H9 (cell line): ENCODE results near the gene UTP4. TPM values are rescaled to one million over a fixed set of nuclear protein-coding genes. Genes with fewer than 3 reads are reported as not detected.

Source experiments
- DNase-seq: peaks from one replicate; pipeline ENCODE4 v3.0.0-alpha.2; 2017
- H2AFZ ChIP-seq: one replicate; pipeline ENCODE4 v1.6.1; 2013; ENCODE audit warnings: mild to moderate bottlenecking, low read length, control low read depth, moderate library complexity
- H2AK5ac ChIP-seq: 2 replicates; pipeline ENCODE4 v1.6.1; 2013; ENCODE audit warnings: low read length, control low read depth, mixed read lengths; ENCODE audit not compliant: insufficient read length
- H2BK120ac ChIP-seq: one replicate; pipeline ENCODE4 v1.6.1; 2013; ENCODE audit warnings: low read depth, mild to moderate bottlenecking, low read length, control low read depth, inconsistent platforms; ENCODE audit not compliant: poor library complexity, severe bottlenecking
- H2BK12ac ChIP-seq: 2 replicates; pipeline ENCODE4 v1.6.1; 2013; ENCODE audit warnings: low read length, control low read depth, mixed read lengths, low read depth; ENCODE audit not compliant: insufficient read length
- H2BK15ac ChIP-seq: 2 replicates; pipeline ENCODE4 v1.6.1; 2013; ENCODE audit warnings: low read depth, low read length, control low read depth
- H2BK20ac ChIP-seq: one replicate; pipeline ENCODE4 v1.6.1; 2013; ENCODE audit warnings: low read depth, mild to moderate bottlenecking, low read length, control low read depth, inconsistent platforms; ENCODE audit not compliant: poor library complexity, severe bottlenecking
- H2BK5ac ChIP-seq: 2 replicates; pipeline ENCODE4 v1.6.1; 2013; ENCODE audit warnings: low read length, control low read depth, mixed read lengths; ENCODE audit not compliant: insufficient read length
- H3K14ac ChIP-seq: 2 replicates; pipeline ENCODE4 v1.6.1; 2013; ENCODE audit warnings: low read length, control low read depth; ENCODE audit not compliant: insufficient read depth
- H3K18ac ChIP-seq: 2 replicates; pipeline ENCODE4 v1.6.1; 2013; ENCODE audit warnings: low read depth, mild to moderate bottlenecking, mixed read lengths, low read length, control low read depth; ENCODE audit not compliant: insufficient read length
- H3K23ac ChIP-seq: 2 replicates; pipeline ENCODE4 v1.6.1; 2013; ENCODE audit warnings: low read length, control low read depth, mixed read lengths, low read depth; ENCODE audit not compliant: insufficient read length
- H3K23me2 ChIP-seq: 2 replicates; pipeline ENCODE4 v1.6.1; 2013; ENCODE audit warnings: low read depth, mild to moderate bottlenecking, mixed read lengths, low read length, control low read depth; ENCODE audit not compliant: insufficient read length, poor library complexity, severe bottlenecking
- H3K27ac ChIP-seq: 2 replicates; pipeline ENCODE4 v1.5.1; 2013; ENCODE audit warnings: low read length, control low read depth, mixed read lengths, low read depth; ENCODE audit not compliant: insufficient read length
- H3K27me3 ChIP-seq: 2 replicates; pipeline ENCODE4 v1.6.1; 2013; ENCODE audit warnings: low read length, control low read depth, inconsistent platforms; ENCODE audit not compliant: insufficient read depth
- H3K4ac ChIP-seq: 2 replicates; pipeline ENCODE4 v1.6.1; 2013; ENCODE audit warnings: low read depth, mild to moderate bottlenecking, control low read depth, inconsistent platforms, low read length, moderate library complexity
- H3K4me1 ChIP-seq: 2 replicates; pipeline ENCODE4 v1.6.1; 2013; ENCODE audit warnings: low read length, control low read depth, inconsistent platforms; ENCODE audit not compliant: insufficient read depth
- H3K4me2 ChIP-seq: 2 replicates; pipeline ENCODE4 v1.6.1; 2013; ENCODE audit warnings: low read length, control low read depth, mixed read lengths; ENCODE audit not compliant: insufficient read length, insufficient read depth
- H3K56ac ChIP-seq: 2 replicates; pipeline ENCODE4 v1.6.1; 2013; ENCODE audit warnings: low read depth, mild to moderate bottlenecking, mixed read lengths, low read length, control low read depth; ENCODE audit not compliant: insufficient read length
- H3K79me1 ChIP-seq: 2 replicates; pipeline ENCODE4 v1.6.1; 2013; ENCODE audit warnings: low read depth, mild to moderate bottlenecking, moderate library complexity, low read length, control low read depth, inconsistent platforms; ENCODE audit not compliant: insufficient read depth, poor library complexity, severe bottlenecking
- H3K79me2 ChIP-seq: 2 replicates; pipeline ENCODE4 v1.6.1; 2013; ENCODE audit warnings: low read length, control low read depth, inconsistent platforms; ENCODE audit not compliant: insufficient read depth
- H3K9ac ChIP-seq: 2 replicates; pipeline ENCODE4 v1.6.1; 2013; ENCODE audit warnings: low read length, control low read depth, mixed read lengths; ENCODE audit not compliant: insufficient read length; ENCODE audit errors: extremely low read depth
- H3K9me3 ChIP-seq: one replicate; pipeline ENCODE4 v1.6.1; 2013; ENCODE audit warnings: low read depth, low read length, inconsistent platforms; ENCODE audit not compliant: control insufficient read depth
- H3T11ph ChIP-seq: one replicate; pipeline ENCODE4 v1.6.1; 2013; ENCODE audit warnings: mild to moderate bottlenecking, low read length, control low read depth, inconsistent platforms
- H4K20me1 ChIP-seq: one replicate; pipeline ENCODE4 v1.6.1; 2013; ENCODE audit not compliant: control insufficient read depth, insufficient read length, insufficient read depth
- H4K5ac ChIP-seq: 2 replicates; pipeline ENCODE4 v1.6.1; 2013; ENCODE audit warnings: low read depth, mild to moderate bottlenecking, mixed read lengths, low read length, control low read depth; ENCODE audit not compliant: insufficient read length
- H4K8ac ChIP-seq: replicated peaks from 2 replicates; pipeline ENCODE4 v1.6.1; 2013; ENCODE audit warnings: low read length, control low read depth, mixed read lengths, low read depth; ENCODE audit not compliant: insufficient read length
- H4K91ac ChIP-seq: 2 replicates; pipeline ENCODE4 v1.6.1; 2013; ENCODE audit warnings: low read depth, mild to moderate bottlenecking, moderate library complexity, mixed read lengths, low read length, control low read depth; ENCODE audit not compliant: insufficient read length
- H3K27ac Mint-ChIP-seq, 3 experiments: 2 replicates in 2 of 3; 3 replicates in 1 of 3; pipeline ENCODE4 v1.8.0; 2020 to 2021; ENCODE audit warnings: mixed read lengths in 3 of 3, mild to moderate bottlenecking in 1 of 3, moderate library complexity in 1 of 3
- H3K27me3 Mint-ChIP-seq: 2 replicates; pipeline ENCODE4 v1.8.0; 2021; ENCODE audit warnings: low read depth, mild to moderate bottlenecking, moderate library complexity, mixed read lengths
- H3K36me3 Mint-ChIP-seq, 3 experiments: 2 replicates in 2 of 3; 3 replicates in 1 of 3; pipeline ENCODE4 v1.8.0; 2020 to 2021; ENCODE audit warnings: low read depth in 3 of 3, mixed read lengths in 3 of 3; ENCODE audit not compliant: insufficient read depth in 1 of 3
- H3K4me1 Mint-ChIP-seq, 2 experiments: 2 replicates each; pipeline ENCODE4 v1.8.0; 2020; ENCODE audit warnings: mixed read lengths in 2 of 2
- H3K4me3 Mint-ChIP-seq, 2 experiments: 2 replicates in 1 of 2; 3 replicates in 1 of 2; pipeline ENCODE4 v1.8.0; 2020 to 2021; ENCODE audit warnings: mild to moderate bottlenecking in 2 of 2, mixed read lengths in 2 of 2, moderate library complexity in 1 of 2
- H3K9me3 Mint-ChIP-seq, 2 experiments: 2 replicates in 1 of 2; 3 replicates in 1 of 2; pipeline ENCODE4 v1.8.0; 2020; ENCODE audit warnings: mild to moderate bottlenecking in 2 of 2, mixed read lengths in 2 of 2, moderate library complexity in 1 of 2
- CTCF ChIP-seq: fragments of 200-600 bp; sonication (generic); conservative IDR thresholded peaks from 3 replicates; pipeline ENCODE4 v1.8.0; 2021; ENCODE audit warnings: antibody characterized with exemption, mild to moderate bottlenecking
- WGBS: extraction: QIAGEN DNeasy Blood & Tissue Kit; methylation state at CpG from one replicate; pipeline ENCODE4 v1.1.7; 2013; ENCODE audit warnings: missing lambda C conversion rate, low lambda C conversion rate, mixed read lengths; ENCODE audit not compliant: insufficient read length; ENCODE audit errors: extremely low coverage; 5-methylcytosine and 5-hydroxymethylcytosine counted together
- total RNA-seq: library from RNA; stranded (reverse); gene quantifications from 2 replicates; pipeline ENCODE4 v1.2.1, GENCODE V29; 2021

Gene UTP4
- total RNA-seq, 1 experiment from 2014 or later: 94.0 TPM

GRCh38 chr16:69130461-69130860 lies 2.0 kb upstream of the UTP4 start:
- H3K4me2 ChIP-seq: peak overlapping the region; percentile 70
- no peak for TF ChIP-seq CTCF
- no peak overlapping the region for H2BK15ac ChIP-seq
- DNase-seq: no peak
- H3K23me2 ChIP-seq: peaks cover 12% of the 10 kb centered on the region
- 0 out of 7 replicates have a peak overlapping the region, but pooled peaks of 1 of the 3 experiments have one; percentile 17 for H3K27ac Mint-ChIP-seq
- peaks cover 6 to 52% (median 29%) of the 10 kb centered on the region in 3 experiments; a peak in 6 of 7 replicates for H3K36me3 Mint-ChIP-seq
- H3K23ac ChIP-seq: no peak overlapping the region
- no peak overlapping the region for H3K18ac ChIP-seq
- no peak overlapping the region for H4K91ac ChIP-seq
- no peak overlapping the region for H4K8ac ChIP-seq
- H2AFZ ChIP-seq: no peak overlapping the region
- H3T11ph ChIP-seq: no peak overlapping the region
- no peak overlapping the region for H3K14ac ChIP-seq
- no peak overlapping the region for H2BK120ac ChIP-seq
- H3K4ac ChIP-seq: no peak overlapping the region
- H3K4me3 Mint-ChIP-seq: peak overlapping the region; percentile 99
- H2AK5ac ChIP-seq: no peak overlapping the region
- peaks cover 3% of the 10 kb centered on the region for H3K79me1 ChIP-seq
- peaks cover 2% of the 10 kb centered on the region; the same call in 1 of the 2 replicates for H3K4me1 ChIP-seq
- no peaks in the 10 kb centered on the region for H3K9me3 ChIP-seq
- no peak overlapping the region for H4K5ac ChIP-seq
- H2BK12ac ChIP-seq: no peak overlapping the region
- no peaks in the 10 kb centered on the region for H3K27me3 ChIP-seq
- no peaks in the 10 kb centered on the region for H3K9me3 Mint-ChIP-seq
- H3K79me2 ChIP-seq: peaks cover 35% of the 10 kb centered on the region
- H3K56ac ChIP-seq: no peak overlapping the region
- no CpG with 5 or more reads among the region's 6 CpGs for WGBS
- H3K4me1 Mint-ChIP-seq: peaks cover 24 to 33% of the 10 kb centered on the region in 2 experiments
- H2BK5ac ChIP-seq: no peak overlapping the region
- H4K20me1 ChIP-seq: peaks cover 2% of the 10 kb centered on the region
- no peak overlapping the region for H3K9ac ChIP-seq
- H3K27me3 Mint-ChIP-seq: no peaks in the 10 kb centered on the region
- no peak overlapping the region for H3K27ac ChIP-seq
- H2BK20ac ChIP-seq: no peak overlapping the region
